Cardiac septum (tissue), 1 donor: ENCODE data around the gene PDZD2. TPM values are rescaled to one million over a fixed set of nuclear protein-coding genes. Genes with fewer than 3 reads are reported as not detected.

Experiments
- DNase-seq: peaks from one replicate; pipeline ENCODE4 v3.0.0-alpha.2; 2020; ENCODE audit warnings: low spot score
- intact Hi-C: fragments of 100-400 bp; cut with DNase I; formaldehyde crosslinking; loops from one replicate; pipeline ENCODE4 v1.14.0; 2022
- total RNA-seq: library from RNA; stranded (reverse); fragmentation: NEBNext Ultra II Directional; extraction: Animal tissue kit (Norgen Biotek cat#: 25700); gene quantifications from one replicate; pipeline ENCODE4 v1.2.1, GENCODE V29; 2021
- donor health status: DM: no; HTN: no; CAD: no.

PDZD2 gene
- total RNA-seq, 1 donor from 2014 or later = 67.1 TPM

DNA sequence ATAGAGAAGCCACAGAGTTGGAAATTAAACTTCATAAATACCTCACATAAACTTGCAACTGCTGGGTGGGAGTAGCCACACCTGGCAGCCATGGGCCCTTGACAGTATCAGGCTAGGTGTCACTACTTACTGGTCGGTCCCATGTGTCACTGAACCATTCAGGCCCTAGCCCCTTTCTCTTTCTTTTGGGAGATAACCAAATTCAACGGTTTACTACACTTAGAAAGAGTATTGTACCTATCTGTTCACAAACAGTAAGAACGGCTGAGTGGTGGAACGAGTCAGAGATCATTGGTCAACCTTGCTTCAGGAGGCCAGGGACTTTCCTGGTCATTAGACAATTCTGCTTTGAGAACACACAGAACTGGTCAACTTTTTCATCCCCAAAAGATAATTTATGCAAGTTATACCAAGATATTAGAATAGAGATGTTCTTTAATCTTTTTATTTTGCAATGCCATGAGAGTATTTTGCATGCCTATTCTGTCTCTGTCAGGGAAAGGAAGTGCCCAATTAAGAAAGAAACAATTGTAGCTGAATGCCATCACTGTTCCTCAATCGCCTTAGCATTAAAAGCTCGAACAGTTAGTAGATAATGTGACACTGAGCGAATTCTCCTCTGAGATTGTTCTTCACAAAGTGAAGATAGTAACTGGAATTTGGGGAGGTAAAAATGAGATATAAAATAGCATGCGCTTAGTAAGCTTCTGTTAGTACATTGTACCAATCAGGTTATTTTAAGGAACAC lies 484.3 kb downstream of the PDZD2 start:
- no peak for DNase-seq

DNA sequence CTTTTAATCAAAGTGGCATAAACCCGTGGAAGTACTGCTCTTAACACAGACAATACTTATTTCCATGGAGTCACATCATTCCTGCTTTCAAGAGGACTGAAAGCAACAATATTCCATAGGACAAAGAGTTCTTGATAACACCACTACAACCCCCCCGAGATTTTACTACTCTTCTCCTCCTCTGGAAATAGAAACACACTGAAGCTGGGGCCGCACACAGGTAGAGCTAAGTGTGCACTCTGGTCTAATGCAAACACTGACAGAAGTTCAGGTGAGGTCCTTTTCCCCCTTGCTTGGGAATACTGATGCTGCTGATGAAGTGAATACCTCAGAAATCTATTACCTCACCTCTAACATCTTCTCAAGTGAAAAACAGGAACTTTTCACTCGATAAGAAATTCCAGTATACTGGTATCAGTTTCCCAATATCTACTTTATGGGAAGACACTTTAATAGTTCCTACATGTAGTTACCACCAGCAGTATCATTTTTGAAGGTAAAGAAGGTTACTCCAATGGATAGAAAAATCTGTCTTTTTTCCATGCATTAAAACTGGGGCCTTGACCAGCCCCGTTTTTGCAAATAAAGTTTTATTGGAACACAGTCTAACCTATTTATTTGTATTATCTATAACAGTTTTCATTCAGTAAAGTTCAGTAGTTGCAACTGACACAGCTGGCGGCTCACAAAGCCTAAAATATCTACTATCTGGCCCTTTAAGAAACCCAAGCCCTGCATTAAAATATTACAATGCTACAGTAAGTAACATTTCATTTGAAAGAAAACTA lies 485.2 kb downstream of the PDZD2 start:
- intact Hi-C loops = no loop called here

More for the DNA sequence above, 484.3 kb downstream of the PDZD2 start:
- intact Hi-C loops = no loop called here

DNA sequence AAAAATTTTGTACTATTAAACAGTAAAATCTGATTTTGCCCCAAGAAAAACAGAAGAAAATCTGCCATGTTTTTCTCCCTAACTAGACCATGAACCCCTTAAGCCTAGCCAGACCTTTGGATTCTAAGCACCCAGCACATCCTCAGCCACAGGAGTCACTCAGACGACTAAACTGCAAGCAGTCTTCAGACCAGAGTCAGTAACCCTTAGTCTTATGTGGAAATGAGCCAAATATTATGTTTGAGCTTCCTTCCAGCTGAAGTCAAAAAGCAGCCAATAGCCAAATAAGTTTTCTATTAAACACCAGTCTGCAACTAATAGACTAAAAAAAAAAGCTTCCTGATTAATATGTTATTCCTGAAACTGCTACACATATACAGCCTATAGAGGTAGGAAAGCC lies 487.8 kb downstream of the PDZD2 start:
- intact Hi-C loops = no loop called here
- DNase-seq = no peak

More for the DNA sequence above, 485.2 kb downstream of the PDZD2 start:
- no peak for DNase-seq

DNA sequence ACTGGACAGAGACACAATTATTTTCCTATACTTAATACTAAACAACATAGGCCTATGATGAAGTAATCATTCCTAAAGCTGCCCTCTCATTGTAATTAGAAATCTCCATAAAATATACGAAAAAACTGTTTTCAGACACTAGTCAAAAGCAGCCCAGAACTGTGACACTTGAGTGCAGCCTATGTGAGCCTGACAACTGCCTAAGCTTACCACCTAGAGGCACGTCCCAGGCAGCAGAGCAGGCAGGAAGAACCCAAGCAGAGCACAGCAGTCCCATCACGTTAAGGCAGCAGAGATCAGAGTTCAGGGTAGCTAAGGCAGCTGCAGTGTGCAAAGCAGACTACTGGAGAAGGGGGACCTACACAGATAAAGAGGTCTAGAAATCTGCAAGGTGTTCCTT lies 488.8 kb downstream of the PDZD2 start:
- DNase-seq = no peak
- intact Hi-C loops = no loop called here

DNA sequence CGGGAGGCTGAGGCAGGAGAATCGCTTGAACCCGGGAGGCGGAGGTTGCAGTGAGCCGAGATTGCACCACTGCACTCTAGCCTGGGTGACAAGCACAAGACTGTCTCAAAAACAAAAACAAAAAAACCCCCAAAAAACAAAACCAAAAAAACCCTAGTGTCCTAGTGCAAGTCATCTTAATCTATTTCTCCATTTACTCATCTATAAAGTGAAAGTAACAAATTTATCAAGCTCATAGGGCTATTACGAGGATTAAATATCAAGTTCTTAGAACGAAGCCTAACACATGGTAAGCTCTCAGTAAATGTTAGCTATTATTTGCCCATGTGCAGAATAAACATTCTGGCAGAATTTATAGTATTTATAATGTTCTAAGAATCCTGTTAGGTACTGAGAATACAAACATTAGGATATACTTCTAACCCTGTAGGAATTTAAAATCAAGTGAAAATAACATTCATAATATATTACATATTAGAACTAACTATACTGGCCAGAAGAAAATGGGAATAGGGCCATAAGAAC lies 490.2 kb downstream of the PDZD2 start:
- intact Hi-C loops = no loop called here
- no peak for DNase-seq

DNA sequence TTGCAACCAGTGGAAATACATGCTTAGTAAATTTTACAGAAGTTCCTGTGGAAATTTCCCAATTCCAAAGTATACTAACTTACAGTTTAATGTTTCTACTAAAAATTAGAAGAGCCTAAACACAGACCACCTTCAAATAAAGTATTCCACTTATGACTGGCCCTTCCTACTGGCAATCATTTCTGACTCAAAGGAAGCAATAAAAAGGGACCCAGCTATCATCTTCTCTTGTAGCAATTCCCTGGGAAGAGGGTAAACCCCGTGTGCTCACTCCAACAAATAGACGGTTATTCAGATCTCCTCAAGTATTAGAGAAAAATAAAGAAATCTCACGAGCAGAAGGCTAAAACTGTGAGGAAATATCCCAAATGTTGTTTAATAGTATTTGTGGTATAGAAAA lies 491.9 kb downstream of the PDZD2 start:
- intact Hi-C loops = no loop called here
- no peak for DNase-seq

DNA sequence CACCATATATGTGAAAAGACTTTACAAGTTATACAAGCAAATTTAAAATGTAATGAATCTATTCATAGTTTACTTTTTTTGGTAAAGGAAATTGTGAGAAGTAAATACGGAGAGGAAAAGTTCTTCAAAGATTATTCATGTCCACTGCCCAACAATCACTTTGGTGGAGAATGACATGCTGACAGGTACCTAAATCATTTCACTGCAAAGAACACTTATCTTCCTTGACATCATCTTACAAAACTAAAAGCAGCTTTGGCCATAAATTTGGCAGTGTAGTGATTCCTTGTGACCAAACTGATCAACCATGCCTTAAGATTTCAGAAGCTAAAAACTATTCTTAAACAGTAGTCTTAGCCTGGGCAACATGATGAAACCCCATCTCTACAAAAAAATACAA lies 492.7 kb downstream of the PDZD2 start:
- no peak for DNase-seq
- intact Hi-C loops = no loop called here

DNA sequence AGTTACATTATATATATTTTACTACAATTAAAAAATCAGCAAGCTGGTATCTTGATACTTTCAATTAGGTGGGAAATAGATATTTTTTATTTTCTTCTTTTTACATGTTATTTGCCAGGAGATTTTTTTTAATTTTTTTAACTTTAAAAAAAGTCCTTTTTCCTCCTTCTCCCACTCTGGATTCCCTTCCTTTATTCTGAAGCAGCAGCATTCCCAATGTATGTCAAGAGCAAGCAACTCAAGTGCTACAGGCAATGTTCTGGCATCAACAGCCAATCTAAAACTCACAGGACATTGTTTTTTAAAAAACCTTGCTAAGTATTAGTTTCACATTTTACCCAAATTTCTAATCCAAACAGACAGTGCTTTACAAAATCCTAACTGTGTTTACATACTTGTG lies 493.8 kb downstream of the PDZD2 start:
- intact Hi-C loops = no loop called here
- DNase-seq = no peak

DNA sequence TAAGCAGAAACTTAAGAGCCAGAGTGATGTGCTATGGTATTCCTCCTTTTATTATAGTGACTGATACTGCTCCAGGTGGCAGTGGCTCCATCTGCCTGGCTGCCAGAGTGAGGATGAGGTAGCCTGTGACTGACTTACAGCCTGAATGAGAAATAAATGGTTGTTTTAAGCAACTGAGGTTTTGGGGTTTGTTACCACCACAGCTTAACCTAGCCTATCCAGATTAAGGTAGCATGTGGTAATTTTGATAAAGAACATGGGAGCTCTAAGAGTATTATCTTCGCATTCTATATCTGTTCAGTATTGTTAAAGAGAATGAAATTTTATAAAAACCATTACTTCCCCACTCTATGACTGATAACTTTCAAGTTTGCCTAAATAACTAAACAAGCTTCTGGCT lies 496.2 kb downstream of the PDZD2 start:
- intact Hi-C loops = no loop called here
- DNase-seq = no peak

DNA sequence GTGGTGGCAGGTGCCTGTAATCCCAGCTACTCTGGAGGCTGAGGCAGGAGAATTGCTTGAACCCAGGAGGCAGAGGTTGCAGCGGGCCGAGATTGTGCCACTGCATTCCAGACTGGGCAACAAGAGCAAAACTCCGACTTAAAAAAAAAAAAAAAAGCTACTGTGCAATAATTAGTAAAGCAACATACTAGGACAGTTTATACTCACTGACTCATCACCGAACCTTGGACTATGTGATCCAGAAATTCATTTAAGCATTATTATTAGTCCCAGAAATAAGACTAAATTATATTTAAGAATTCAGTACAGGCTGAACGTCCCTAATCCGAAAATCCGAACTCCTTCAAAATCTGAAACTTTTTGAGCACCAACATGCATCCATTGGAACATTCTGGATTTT lies 497.4 kb downstream of the PDZD2 start:
- DNase-seq = no peak
- intact Hi-C loops = no loop called here

DNA sequence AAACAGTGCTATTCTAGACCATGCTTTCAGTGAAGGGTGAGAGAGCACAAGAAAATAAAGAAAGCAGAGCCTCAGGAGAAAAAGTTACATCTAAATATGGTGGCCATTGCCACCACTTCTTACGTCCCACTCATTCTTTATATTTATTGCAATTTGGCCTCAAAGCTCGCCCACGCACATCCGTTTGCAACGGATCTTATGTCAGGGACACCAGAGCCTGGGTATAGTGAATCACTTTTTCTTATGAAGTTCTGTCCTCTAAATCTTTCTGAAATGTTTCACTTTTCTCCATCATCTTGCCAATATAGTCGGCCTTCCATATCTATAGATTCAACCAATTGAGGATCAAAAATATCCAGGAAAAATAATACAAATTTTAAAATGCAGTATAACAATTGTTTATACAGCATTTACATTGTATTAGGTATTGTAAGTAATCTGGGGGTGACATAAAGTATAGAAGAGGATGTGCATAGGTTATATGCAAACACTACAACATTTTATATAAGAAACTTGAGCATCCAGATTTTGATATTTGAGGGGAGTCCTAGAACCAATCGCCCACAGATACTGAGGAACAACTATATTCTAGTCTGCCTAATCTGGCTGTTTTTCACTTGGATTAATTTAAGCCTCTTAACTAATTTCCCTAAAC lies 500.0 kb downstream of the PDZD2 start:
- intact Hi-C loops = no loop called here
- no peak for DNase-seq

DNA sequence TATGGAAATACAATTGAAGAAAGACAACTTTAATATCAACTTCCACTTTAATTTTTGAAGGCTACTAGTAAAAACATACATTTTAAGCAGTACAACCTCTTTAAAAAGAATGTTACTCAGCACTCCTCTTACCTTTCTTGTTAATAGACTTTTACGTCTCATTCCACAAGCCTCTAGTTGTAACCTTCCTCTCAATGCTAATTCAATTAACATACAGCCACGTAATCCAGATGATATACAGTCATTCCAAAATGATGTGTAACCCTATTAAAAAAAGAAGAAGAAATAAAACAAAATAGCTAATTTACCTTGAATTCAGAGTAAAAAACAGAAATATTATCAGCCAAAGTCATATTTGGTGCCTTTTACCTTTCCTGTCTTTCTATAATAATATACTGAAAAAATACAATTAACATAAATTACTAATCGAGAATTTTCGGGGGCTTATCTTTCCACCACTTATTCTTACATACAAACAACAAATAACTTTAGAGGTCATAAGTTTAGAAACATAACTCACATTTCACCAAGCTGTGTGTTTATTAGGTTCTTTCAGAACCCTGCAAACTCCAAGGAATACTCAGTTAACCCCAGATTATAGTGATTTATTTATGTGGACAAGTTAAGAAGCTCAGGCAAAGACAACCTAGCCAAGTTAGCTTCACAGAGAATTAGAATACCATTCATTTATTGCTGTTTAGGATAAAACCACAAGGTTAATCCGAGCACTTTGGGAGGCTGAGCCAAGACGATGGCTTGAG lies 504.9 kb downstream of the PDZD2 start:
- intact Hi-C loops = no loop called here
- DNase-seq = no peak

DNA sequence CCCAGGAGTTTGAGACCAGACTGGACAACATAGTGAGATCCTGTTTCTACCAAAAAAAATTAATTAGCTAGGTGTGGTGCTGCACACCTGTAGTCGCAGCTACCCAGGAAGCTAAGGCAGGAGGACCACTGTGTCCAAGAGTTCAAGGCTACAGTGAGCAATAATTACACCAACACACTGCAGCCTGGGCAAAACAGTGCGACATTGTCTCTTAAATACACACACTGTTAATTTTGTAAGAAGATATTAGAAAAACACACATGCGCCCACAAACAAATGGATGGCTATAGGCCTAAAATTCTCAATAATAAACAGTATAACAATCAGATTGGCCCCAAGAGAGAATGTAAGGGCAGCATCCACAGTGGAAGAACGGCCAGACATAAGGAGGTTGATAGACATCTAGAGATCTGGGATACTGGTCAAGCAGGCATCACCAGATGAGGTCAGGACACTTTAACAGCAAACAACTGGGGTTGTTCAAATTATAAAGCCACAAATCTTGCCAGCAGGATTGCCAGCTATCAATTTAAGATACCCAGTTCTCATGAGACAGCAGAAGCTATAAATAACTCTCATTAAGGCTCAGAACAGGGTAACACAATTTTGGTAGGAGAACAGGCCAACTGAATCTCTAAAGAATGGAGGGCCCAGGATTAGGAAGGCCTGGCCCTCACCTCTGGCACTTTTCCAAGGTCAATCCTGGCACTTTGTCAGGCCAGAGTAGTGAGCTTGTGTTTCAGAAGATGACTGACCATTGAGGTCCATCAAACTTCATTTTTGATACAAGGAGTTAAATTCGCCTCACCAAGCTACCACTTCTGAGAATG lies 505.7 kb downstream of the PDZD2 start:
- intact Hi-C loops = no loop called here

DNA sequence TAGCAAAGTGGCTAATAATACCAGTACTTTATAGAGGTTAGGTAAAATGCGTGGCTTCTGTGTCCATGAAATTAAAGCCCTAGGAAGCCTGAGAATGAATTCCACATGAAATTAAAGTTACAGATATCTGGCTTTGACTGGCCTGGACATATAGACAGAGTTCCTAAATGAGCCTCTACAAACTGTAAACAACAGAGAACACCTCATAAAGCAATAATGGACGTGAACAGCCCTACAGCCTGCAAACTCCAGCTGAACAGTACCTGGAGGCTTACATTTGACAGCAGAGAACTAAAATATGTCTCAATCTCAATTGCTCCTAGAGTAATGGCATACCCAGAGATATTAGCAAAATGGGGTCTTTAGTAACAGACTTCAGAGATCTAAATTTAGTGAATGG lies 506.4 kb downstream of the PDZD2 start:
- intact Hi-C loops = no loop called here
- no peak for DNase-seq

More for the DNA sequence above, 505.7 kb downstream of the PDZD2 start:
- no peak for DNase-seq

DNA sequence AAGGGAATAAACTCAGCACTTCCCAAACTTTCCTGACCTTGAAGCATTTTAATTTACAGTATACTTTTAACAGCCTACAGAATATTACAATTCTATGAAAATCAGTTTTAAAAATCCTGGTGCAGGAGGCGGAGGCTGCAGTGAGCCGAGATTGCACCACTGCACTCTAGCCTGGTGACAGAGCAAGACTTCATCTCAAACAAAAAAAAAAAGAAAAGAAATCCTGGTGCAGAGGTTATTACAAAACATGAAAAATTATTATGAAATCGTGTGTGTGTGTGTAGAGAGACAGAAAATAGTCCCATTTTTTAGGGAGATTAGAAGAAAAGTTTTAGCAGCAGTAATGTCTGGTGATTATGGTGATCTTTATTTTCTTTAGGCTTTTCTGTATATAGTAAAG lies 508.3 kb downstream of the PDZD2 start:
- intact Hi-C loops = no loop called here

DNA sequence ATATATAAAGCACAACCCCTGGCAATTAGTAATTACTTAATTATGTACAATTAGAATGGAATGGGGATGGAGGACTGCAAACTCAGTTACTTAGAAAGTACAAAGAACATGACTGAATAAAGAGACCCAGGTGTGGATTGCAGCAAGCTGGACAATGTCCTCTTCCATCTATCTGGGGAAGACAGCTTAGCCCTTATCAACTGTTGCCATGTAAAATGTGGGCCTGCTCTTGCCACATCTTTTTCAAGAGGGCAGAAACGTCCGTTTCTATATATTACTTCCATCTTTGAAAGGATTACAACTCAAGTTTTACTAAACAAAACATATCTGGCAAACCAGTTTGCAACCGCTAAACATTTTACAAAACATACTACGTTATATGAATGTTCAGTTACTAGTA lies 509.0 kb downstream of the PDZD2 start:
- DNase-seq = no peak
- intact Hi-C loops = no loop called here

More for the DNA sequence above, 508.3 kb downstream of the PDZD2 start:
- DNase-seq = no peak

DNA sequence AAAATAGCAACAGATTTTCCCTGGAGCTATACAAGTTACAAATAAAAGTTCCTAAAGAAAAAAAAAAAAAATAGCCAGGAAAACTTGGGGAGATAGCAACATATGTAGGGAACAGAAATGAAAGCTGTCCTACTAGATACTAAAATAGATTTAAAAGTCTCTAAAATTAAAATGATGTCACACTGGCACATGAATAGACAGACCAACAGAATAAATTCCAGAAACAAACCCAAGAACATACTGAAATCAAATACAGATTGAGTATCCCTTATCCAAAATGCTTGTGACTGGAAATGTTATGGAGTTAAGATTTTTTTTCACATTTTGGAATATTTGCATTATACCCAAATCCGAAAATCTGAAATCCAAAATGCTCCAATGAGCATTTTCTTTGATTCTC lies 511.4 kb downstream of the PDZD2 start:
- DNase-seq = no peak
- intact Hi-C loops = no loop called here

DNA sequence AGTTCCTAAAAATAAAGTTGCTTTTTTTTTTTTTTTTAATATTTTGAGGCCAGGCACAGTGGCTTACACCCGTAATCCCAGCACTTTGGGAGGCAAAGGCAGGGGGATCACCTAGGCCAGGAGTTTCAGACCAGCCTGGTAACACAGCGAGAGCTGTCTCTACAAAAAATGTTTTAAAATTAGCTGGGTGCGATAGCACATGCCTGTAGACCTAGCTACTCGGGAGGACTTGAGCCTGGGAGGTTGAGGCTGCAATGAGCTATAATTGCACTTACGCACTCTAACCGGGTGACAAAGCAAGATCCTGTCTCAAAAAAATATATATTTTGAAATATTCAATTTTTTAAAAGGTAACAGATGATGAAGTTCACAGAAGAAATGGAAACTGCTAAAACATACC lies 512.3 kb downstream of the PDZD2 start:
- intact Hi-C loops = no loop called here
- DNase-seq = no peak

DNA sequence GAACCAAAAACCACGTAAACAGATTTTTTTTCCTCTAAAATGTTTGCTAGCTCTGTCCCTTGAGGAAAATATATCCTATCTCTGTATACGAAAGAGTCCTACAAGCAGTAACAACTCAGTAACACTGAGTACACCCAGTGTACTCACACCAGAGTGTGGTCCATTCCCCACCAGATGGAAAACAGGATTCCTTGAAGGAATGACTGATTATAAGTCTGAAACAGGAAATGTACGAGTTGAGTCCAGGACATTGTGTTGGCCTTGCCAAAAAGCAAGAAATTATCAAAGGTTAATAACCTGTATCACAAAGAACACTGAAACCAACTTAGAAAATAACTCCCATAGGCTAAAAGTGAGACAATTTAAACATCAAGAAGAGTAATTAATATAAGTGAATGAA lies 514.8 kb downstream of the PDZD2 start:
- intact Hi-C loops = no loop called here
- no peak for DNase-seq
